Lung (tissue), 12 donors: Measurements from ENCODE around the gene TBP. TPM values are rescaled to one million over a fixed set of nuclear protein-coding genes. Genes with fewer than 3 reads are reported as not detected.
A peak's percentile ranks its signal among the peaks of the same experiment; 100 is the strongest.

Source experiments
- ATAC-seq: fragments of 200-7000 bp; cut with Tn5 transposase; one replicate; pipeline ENCODE4 v1.9.1; 2020; ENCODE audit warnings: moderate number of reproducible peaks; ENCODE audit not compliant: insufficient read depth, low FRiP score
- DNase-seq, 3 donors: peaks; one replicate each; pipeline ENCODE4 v3.0.0-alpha.2; 2013 to 2017
- H3K27ac ChIP-seq, 2 donors: one replicate each; pipeline ENCODE4 v1.5.1; 2013; ENCODE audit warnings: mild to moderate bottlenecking in 2 of 2, moderate library complexity in 2 of 2, control low read depth in 1 of 2, inconsistent platforms in 1 of 2, low read depth in 1 of 2, low read length in 1 of 2
- H3K27me3 ChIP-seq, 3 donors: one replicate each; pipeline ENCODE4 v1.5.1; 2013; ENCODE audit warnings: low read length in 2 of 3; ENCODE audit not compliant: control insufficient read depth in 3 of 3, insufficient read depth in 3 of 3
- H3K36me3 ChIP-seq, 4 donors: one replicate each; pipeline ENCODE4 v1.5.1; 2013; ENCODE audit warnings: low read length in 4 of 4, mild to moderate bottlenecking in 1 of 4, moderate library complexity in 1 of 4; ENCODE audit not compliant: control insufficient read depth in 4 of 4, insufficient read depth in 4 of 4
- H3K4me1 ChIP-seq, 5 donors: one replicate each; pipeline ENCODE4 v1.5.1; 2013; ENCODE audit warnings: low read length in 5 of 5, mild to moderate bottlenecking in 2 of 5, moderate library complexity in 1 of 5; ENCODE audit not compliant: control insufficient read depth in 5 of 5, insufficient read depth in 5 of 5
- H3K4me3 ChIP-seq: one replicate; pipeline ENCODE4 v1.5.1; 2013; ENCODE audit warnings: mild to moderate bottlenecking, control low read depth, moderate library complexity
- H3K9ac ChIP-seq, 2 donors: one replicate each; pipeline ENCODE4 v1.5.1; 2013; ENCODE audit warnings: low read length in 2 of 2, control low read depth in 1 of 2; ENCODE audit not compliant: insufficient read depth in 1 of 2
- H3K9me3 ChIP-seq, 4 donors: one replicate each; pipeline ENCODE4 v1.5.1; 2013; ENCODE audit warnings: low read length in 3 of 4, mild to moderate bottlenecking in 1 of 4, moderate library complexity in 1 of 4; ENCODE audit not compliant: control insufficient read depth in 4 of 4, insufficient read depth in 3 of 4
- CTCF ChIP-seq: IDR thresholded peaks from 2 replicates; pipeline ENCODE4 v1.5.1; 2012; ENCODE audit warnings: mild to moderate bottlenecking; ENCODE audit errors: control extremely low read depth, extremely low read depth
- WGBS, 2 donors: extraction: QIAGEN DNeasy Blood & Tissue Kit; methylation state at CpG; one replicate each; pipeline ENCODE4 v1.1.7; 2013; 5-methylcytosine and 5-hydroxymethylcytosine counted together
- polyA plus RNA-seq, 2 donors: library from polyadenylated mRNA; stranded (reverse); fragments of 200-250 nt; gene quantifications; one replicate each; pipeline ENCODE4 v1.2.1, GENCODE V29; 2013
- total RNA-seq, 2 donors: library from RNA; depleted of rRNA in 1 of 2; stranded (reverse); fragments of >200 nt in 1 of 2; gene quantifications; one replicate each; pipeline ENCODE4 v1.2.1, GENCODE V29; 2014 to 2021
- donor health status: control.
- donor health status: control.
- donor health status: Bipolar disorder and iron deficiency.
- donor health status: healthy.
- donor health status: DM: yes; HTN: yes; CAD: no.

The TBP gene
- total and polyA plus RNA-seq, 4 donors = 9.2 to 13.7 (median 11.3) TPM

GRCh38 chr6:170552765-170553533, 1.2 kb upstream of the TBP start, which contains the start of gene PSMB1:
Gene PSMB1, minus strand, starts transcription at chr6:170553307. Its CDS starts 65 bp downstream, at chr6:170553242.
- peak within 1 kb of the TSS; percentile 75 to 100 for H3K27ac ChIP-seq
- peaks cover 1 to 26% (median 13%) of the 10 kb centered on the region in 5 donors for H3K4me1 ChIP-seq
- peak; percentile 78 for ATAC-seq
- WGBS, 2 donors = 0% methylated on average over 41 of the region's 41 CpGs
- DNase-seq = peak; percentile 95 to 99 (median 97)
- H3K4me3 ChIP-seq = peak within 1 kb of the TSS; percentile 85
- H3K36me3 ChIP-seq = peaks cover 5 to 11% (median 8%) of the 10 kb centered on the region in 4 donors
- TF ChIP-seq CTCF = no peak
- H3K9ac ChIP-seq = peak within 1 kb of the TSS; percentile 89 to 92
- no peaks in the 10 kb centered on the region for H3K27me3 ChIP-seq
- H3K9me3 ChIP-seq = no peaks in the 10 kb centered on the region

- DNase-seq = peak in 2 of 3 donors; percentile 83 to 86
- 0% methylated on average over 13 of the region's 13 CpGs for WGBS, 2 donors
- peak; percentile 44 for ATAC-seq
- Histone ChIP-seq H3K27ac (peak overlapping the region; percentile 71 to 75), H3K4me1 (peaks cover 1 to 26% (median 13%) of the 10 kb centered on the region in 5 donors), H3K27me3 (no peaks in the 10 kb centered on the region), H3K36me3 (peaks cover 2 to 12% (median 6%) of the 10 kb centered on the region in 4 donors), H3K9ac (peak overlapping the region in 1 of 2 donors; percentile 92), H3K4me3 (peak overlapping the region; percentile 85), H3K9me3 (no peaks in the 10 kb centered on the region)
- TF ChIP-seq CTCF = no peak
These were observed 596 bp upstream of the TBP start for GRCh38 chr6:170553534-170554012.

- Histone ChIP-seq H3K4me1 (peaks cover 1 to 26% (median 13%) of the 10 kb centered on the region in 5 donors), H3K4me3 (peak overlapping the region; percentile 97), H3K27me3 (no peaks in the 10 kb centered on the region), H3K36me3 (peaks cover 2 to 16% (median 6%) of the 10 kb centered on the region in 4 donors), H3K27ac (peak overlapping the region; percentile 81 to 97), H3K9me3 (no peaks in the 10 kb centered on the region), H3K9ac (peak overlapping the region; percentile 76 to 94)
- ATAC-seq (no peak), DNase-seq (no peak)
- no peak for TF ChIP-seq CTCF
- 2% methylated on average over 7 of the region's 7 CpGs for WGBS, 2 donors
These were observed 598 bp downstream of the TBP start for GRCh38 chr6:170554796-170555137.
